GM21390 (cell line): Measurements from ENCODE around the gene C22orf31.
"Not testable (repeated sequence)": the region's sequence is repeated elsewhere in the genome, so short reads cannot be mapped to it uniquely, and the experiment has no call there.

ENCODE experiments used
- ATAC-seq: cut with Tn5 transposase; IDR thresholded peaks from one replicate; pipeline ENCODE4 v1.9.1; 2021; ENCODE audit not compliant: unreplicated experiment

Gene C22orf31

DNA sequence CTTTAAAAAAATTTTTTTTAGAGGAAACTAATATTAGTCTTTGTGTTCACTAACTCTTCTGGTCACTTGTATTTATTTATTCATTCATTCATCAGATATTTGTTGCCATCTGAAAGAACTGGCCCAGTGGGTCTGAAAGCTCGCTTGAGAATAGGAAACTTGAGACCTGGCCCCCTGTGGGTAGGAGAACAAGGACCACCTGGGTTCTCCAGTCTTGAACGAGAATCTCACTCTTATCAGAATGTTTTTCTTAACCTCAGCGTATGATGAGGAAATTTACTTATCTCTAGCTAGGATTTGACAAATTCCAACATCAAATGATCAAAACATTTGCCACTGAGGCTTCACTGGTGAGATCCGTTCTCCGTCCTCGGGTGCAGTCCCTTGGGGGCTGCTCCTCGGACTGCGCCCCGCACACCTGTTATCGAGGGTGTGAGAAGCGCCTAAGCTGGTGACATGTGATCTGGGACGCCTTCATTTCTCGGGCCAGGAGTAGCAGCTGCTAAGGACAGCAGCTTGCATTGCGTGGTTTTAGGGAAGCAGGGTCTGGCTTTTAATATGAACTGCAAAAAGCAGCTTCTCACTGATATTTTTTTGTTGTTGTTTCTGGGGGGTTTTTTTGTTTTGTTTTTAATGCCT, 6.3 kb downstream of the C22orf31 start:
- no peak for ATAC-seq

DNA sequence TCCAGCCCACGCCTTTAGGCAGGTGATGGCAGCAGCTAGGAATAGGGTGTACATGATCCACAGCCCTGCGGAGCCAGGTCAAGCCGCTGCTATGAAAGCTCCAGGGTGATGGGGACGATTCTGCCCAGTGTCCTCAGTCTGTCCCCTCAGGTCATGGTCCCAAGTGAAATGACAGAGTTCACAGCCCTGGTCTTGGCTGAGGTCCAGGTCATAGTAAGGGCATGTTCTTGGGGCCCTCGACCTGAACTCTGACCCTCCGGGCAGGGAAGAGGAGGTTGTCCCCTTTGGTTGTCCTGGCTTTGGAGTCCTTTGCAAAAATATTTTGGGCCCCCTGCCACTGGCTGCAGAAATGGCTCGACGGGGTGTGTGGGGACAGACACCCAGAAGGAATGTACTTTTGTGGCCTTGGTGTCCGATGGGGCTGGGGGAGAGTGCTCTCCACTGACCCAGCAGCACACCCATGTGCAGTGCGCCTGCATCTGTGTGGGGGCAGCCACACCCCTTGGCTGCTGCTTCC, 7.3 kb downstream of the C22orf31 start:
- no peak for ATAC-seq

DNA sequence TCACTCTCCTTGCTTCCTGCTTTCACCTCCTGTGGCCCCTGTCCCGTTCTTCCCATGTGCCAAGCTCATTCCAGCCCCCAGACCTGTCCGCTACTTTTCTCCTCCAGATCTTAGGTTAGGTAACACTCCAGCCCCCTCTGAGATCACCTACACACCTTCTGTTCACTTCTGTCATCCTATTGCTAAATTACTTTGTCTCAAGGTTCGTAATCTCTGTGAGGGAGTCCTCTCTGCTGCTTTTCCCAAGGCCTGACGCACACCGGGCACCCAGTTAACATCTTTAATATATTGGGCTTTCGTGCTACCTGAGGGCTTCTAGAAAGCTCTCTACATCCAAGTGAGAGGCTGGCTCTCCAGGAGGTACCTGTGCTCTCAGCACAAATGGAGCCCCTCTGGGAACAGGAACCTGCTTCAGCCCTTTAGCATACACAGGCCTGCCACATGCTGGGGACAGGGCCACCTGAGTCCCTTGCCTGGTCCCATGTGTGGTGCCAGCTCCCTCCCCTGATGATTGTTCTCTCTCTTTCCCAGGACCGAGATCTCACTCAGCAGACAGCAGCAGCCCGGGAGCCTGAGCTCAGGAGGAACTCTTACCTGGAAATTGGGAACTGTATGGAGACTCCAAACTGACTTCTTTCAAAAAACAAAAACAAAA, 8.5 kb downstream of the C22orf31 start:
- ATAC-seq = no peak

DNA sequence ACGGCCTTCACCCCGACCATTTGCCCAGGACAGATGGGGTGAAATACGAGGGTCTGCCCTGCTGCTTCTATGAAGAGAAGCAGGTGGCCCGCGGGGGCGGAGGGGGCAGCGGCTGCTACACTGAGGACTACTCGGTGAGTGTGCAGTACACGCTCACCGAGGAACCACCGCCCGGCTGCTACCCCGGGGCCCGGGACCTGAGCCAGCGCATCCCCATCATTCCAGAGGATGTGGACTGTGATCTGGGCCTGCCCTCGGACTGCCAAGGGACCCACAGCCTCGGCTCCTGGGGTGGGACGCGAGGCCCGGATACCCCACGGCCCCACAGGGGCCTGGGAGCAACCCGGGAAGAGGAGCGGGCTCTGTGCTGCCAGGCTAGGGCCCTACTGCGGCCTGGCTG, 11.2 kb downstream of the C22orf31 start:
- ATAC-seq = no peak

DNA sequence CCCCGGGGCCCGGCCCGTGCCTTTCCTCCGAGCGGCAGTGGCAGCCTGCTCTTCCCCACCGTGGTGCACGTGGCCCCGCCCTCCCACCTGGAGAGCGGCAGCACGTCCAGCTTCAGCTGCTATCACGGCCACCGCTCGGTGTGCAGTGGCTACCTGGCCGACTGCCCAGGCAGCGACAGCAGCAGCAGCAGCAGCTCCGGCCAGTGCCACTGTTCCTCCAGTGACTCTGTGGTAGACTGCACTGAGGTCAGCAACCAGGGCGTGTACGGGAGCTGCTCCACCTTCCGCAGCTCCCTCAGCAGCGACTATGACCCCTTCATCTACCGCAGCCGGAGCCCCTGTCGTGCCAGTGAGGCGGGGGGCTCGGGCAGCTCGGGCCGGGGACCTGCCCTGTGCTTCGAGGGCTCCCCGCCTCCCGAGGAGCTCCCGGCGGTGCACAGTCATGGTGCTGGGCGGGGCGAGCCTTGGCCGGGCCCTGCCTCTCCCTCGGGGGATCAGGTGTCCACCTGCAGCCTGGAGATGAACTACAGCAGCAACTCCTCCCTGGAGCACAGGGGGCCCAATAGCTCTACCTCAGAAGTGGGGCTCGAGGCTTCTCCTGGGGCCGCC, 11.9 kb downstream of the C22orf31 start:
- no peak for ATAC-seq

DNA sequence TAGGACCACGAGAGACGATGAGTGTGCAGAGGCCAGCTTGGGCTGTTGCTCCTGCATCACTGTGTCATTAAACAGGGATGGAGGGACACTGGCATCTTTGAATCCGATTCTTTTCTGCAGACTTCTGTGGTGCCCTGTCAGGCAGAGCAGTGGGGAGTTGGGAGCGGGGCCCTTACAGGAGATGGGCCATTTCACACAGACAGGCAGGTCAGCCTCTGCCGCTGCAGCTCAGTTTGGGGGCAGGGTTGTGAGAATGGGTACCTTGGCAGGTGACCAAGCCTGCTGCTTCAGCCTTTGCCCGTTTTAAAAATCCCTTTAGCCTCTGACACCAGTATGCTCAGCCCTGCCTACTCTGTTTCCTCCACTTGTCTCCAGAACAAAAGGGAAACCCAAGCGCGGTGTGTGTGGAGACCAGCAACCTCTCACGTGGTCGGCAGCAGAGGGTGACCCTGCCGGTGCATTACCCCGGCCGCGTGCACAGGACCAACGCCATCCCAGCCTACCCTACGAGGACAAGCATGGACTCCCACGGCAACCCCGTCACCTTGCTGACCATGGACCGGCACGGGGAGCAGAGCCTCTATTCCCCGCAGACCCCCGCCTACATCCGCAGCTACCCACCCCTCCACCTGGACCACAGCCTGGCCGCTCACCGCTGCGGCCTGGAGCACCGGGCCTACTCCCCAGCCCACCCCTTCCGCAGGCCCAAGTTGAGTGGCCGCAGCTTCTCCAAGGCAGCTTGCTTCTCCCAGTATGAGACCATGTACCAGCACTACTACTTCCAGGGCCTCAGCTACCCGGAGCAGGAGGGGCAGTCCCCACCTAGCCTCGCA, 12.6 kb downstream of the C22orf31 start:
- ATAC-seq = no peak

DNA sequence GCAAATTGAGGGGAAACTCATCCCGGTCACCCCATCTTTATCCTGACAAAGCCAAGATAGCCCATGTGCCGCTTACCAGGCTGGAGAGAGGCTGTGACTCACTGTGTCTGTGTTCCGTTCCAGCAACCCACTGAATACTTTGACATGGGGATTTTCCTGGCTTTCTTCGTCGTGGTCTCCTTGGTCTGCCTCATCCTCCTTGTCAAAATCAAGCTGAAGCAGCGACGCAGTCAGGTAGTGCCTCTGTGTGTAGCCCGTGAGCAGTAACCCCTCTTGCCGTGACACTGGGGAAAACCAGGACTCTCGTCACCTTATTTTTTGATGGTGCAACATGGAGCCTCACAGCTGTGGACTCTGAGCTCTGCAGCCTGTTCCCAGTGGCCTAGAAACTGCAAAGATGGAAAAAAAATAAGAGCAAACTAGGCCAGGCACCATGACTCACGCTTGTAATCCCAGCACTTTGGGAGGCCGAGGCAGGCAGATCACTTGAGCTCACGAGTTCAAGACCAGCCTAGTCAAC, 16.9 kb downstream of the C22orf31 start:
- ATAC-seq = no peak

DNA sequence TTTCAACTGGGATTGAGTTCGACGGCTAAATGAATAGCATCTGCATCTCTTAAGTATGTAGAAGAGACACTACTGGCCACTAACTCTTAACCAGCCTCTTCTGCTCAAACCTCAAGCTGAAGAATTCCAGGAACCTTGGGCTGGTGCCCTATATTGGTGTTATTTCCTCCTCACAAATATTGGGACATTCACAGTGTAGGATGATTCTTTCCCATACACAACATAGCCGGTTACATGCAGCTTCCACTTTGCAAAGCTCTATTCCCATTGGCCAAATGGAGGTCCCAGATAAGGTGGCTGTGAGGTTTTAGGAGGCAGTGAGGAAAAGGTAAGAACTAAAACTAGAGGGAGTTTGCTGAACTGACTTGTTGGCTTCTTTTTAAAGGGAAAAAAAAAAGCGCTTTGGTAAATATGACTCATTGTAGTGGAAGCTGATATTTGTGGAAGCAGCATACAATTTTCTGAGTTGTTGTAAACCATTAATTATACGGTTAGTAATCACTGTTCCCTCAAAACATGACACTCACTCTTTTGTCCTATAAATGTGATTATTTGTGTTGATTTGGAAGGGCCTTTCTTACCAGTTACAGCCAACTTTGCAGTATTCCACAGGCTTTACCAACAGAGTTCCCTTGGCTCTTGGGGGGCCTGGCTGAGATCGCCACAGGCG, 17.6 kb downstream of the C22orf31 start:
- no peak for ATAC-seq

DNA sequence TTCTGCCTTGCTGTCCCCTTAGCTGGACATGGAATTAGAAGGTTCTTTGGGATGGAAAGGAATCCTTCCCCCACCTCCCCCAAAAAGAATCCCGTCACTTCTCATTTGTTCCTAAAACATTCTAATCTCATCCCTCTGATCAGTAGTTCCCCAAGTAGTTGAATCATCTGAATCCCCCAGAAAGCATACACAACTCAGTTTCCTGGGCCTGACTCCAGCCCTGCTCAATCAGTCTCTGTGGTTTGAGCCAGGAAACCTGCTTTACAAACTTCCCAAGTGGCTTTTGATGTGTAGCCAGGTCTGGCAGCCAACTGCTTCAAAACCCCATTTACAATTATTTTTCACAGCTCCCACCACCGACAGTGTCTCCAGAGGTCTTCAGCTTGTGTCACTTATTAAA, 20.2 kb downstream of the C22orf31 start:
- ATAC-seq = no peak

DNA sequence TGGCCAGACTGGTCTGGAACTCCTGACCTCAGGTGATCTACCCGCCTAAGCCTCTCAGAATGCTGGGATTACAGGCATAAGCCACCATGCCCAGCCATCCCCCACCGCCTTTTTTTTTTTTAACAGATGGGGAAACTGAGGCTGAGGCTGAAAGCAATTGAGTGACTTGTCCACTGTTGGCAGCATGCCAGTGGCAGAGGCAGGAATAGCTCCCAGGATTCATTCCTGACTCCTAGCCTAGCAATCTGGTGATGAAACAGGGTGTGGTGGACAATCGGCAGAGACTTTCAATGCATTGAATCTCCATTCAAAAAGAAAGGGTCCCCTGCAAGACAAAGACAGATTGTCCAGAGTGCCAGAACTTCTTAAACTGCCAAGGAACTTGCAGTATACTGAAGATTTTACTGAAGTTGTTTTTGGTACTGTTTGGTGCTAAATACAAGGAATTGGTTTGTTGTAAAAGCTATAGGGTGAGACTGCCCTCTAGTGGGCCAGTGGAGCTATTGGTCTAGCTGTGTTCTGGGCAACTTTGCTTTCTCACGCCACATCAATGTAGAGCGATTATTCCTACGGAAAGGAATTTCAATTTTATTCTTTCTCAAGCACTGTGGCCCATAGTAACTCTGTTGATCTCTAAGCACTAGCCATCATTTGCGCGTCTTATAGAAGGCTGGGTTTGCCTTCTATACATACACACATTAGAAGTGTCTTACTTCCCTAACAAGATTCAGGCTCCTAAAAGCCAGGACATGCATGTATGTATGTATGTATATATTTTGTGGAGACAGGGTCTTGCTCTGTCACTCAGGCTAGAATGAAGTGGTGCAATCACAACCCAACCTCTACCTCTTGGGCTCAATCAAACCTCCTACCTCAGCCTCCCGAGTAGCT, 21.0 kb downstream of the C22orf31 start:
- no peak for ATAC-seq

DNA sequence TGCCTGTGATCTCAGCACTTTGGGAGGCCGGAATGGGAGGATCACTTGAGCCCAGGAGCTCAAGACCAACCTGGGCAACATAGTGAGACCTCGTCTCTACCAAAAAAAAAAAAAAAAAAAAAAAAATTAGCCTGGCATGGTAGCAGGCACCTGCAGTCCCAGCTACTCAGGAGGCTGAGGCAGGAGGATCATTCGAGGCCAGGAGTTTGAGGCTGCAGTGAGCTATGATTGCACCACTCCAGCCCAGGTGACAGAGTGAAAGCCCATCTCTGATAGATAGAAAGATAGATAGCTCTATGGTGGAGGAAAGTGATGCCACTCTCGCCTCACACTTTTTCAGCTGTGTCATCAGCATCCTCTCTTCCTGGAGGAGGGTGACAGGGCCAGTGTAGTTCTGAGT, 21.9 kb downstream of the C22orf31 start:
- not testable (repeated sequence) for ATAC-seq

DNA sequence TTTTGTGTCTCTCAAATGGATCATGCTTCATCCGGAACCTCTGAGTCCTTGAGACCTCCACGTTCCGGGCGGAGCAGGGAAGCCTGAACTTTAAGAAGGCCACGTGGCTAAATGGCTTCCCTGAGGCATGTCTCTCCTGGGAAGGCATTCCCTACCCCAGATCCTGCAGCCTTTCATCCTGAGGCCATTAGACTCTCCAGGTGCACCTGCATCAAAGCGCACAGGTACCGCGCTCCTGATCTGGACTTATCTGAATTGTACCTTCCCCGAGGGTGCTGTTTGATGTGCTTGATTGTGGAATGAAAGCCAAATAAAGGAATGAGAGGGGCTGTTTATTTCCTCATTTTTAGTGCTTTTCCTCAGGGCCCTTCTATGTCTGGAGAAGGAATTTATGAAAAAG, 22.5 kb downstream of the C22orf31 start:
- ATAC-seq = no peak

DNA sequence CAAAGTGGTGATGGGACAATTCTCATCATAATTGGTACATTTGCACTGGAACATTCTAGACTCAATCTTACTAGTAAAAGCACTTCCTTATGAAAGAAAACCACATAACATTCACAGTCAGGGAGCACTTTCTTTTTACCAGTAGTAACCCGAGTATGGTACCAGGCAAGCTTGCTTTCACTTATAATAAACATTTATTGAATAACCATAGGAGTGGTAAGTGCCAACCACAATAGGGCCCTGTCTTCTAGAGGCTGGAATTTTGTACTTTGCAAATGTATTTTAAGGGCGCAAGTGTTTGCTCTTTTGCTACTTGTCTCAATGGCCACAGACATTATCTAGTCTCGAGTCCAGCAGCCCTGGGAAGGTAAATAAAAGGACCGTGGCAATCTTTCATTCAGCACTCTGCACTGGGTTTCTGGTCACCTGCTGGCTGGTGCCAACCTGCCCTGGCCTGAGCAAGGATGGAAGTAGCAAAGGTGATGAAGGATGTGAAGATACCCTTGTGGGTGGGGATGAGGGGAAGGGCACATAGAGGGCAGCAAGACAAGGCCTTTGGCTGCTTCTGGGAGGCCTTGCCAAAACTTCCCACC, 24.2 kb downstream of the C22orf31 start:
- no peak for ATAC-seq

DNA sequence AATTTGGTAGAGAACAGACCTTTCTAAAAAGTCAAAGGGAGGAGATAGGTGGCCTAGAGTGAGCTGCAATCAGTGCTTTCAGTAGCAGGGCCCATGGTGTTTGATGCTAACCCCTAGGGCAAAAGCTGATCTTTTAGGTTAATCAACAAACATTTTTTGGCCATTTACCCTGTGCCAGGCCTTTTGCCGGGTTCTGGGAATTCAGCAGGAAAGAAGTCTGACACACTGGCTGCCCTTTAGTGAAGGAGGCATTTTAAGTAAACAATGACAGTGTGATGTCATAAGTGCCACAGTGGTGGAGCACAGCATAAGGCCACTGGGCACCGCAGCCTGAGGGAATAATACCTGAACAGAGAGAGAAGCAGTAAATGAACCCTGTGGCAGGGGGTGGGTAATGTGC, 29.0 kb downstream of the C22orf31 start:
- no peak for ATAC-seq

DNA sequence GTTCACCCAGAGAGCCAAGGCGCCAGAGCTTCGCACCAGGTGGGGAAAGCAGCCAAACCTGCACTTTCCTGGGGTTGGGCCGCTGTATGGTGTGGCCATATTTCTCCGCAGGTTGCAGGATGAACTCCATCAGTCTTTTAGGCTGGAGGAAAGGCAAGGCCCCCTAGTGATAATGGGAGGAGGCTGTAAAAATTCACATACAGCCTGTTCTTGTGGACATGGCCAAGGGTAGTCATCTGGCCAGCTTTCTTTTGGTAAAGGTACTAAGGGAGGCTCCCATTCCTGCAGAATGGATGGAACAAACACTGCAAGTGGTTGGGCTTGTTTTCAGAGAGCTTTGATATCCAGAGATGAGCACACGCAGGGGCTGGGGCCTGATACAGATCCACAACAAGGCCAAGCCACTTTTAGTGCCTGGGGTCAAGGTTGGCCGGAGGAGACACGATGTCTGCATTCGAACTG, 29.6 kb downstream of the C22orf31 start:
- ATAC-seq = no peak

DNA sequence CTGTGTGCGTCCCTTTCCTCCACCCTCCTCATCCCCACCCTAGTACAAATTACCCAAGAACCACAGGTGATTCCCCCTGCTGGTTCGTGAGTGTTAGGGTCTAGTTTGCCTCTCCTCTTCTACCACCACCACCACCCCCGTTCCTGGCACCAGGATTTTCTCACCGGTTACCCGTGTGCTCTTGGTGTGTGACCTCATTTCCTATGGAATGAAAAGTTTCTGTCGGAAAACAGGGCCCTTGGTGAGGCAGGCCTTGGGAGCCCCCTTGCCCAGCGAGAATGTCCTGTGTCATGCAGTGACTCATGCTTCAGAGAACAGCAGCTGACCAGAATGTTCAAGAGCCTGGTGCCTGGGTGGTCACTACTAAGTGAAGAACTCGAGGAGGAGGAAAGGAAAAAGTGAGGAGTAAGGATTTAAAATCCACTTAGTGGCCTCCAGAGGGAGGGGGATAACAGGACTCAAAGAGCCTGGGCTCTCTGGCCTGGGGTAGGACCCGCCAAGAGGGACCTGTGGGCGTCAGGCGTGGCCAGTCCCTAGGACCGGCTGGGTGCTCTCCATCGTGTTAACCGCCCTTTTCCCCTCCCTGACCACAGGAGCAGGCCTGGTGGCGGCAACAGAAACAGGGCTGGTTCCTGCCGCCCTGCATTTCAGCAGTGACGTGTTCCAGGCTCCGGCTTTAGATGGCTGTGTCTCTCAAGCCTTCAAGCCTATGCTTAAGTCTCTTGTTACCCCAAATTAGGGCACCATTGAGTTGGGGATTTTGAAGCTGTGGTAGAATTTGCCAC, 30.2 kb downstream of the C22orf31 start:
- no peak for ATAC-seq

DNA sequence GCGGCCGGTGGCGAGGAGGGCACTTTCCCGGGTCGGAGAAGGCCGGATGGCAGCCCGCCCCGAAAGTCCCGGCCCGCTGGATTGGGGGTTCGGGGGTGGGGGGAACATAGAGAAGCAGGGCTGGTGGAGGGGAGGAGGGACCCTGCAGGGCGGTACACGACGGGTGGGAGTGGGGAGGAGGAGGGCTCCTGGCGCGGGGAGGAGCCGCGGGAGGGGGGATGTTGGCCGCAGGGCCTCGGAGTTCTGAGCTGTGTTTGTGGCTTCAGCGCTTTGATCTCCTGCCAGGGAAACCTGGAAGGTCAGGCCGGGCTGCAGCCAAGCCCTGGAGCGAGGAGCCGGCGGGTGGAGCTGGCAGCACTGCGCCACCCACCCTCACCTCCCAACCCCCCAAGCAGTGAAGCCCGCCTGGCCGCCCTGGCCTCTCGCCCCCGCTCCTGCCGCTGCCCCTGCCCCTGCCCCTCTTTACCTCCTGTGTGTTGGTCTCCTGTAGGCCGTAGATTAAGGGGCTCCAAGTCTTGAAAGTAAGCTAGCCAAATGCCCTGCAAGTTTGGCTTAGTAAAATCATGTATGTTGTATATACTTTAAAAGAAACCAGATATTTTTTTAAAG, 30.9 kb downstream of the C22orf31 start:
- no peak for ATAC-seq

DNA sequence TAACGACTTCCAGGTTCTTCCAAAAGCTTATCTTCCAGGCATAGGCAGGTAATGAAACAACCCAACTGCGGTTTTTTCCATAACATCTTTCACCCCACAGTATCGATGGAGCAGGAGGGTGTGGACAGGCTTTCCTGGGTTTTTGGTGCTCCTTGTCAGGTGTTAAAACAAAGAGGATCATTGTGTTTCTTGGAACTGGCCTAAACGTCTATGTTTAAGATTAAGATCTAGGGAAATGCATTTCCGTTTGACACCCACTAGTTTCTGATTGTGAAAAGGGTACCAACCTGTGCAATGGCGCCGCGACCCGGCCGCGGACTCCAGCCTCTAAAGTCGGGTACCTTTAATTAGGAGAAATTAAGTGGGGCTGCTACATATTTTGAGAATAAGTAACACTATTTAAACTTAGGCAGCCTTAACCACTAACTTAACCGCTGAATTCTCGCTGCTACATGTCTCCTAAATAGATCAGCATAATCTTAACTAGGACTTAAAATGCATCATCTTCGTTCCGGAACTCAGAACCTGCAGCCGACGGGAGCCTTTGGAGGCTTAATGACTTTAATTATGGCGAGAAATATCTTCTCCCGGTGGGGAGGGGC, 31.5 kb downstream of the C22orf31 start:
- no peak for ATAC-seq
